Activated naive CD8-positive, alpha-beta T cell treated with anti-CD3 and anti-CD28 coated beads for 36 hours (primary cell): ENCODE results near the gene NID2. TPM values are rescaled to one million over a fixed set of nuclear protein-coding genes. Genes with fewer than 3 reads are reported as not detected.

Source experiments
- DNase-seq: peaks from one replicate; pipeline ENCODE4 v3.0.0; 2021
- H3K27ac Mint-ChIP-seq: one replicate; pipeline ENCODE4 v1.8.0; 2022; ENCODE audit warnings: mild to moderate bottlenecking, moderate library complexity, mixed read lengths
- H3K27me3 Mint-ChIP-seq: one replicate; pipeline ENCODE4 v1.8.0; 2022; ENCODE audit warnings: mild to moderate bottlenecking, mixed read lengths
- H3K36me3 Mint-ChIP-seq: one replicate; pipeline ENCODE4 v1.8.0; 2021; ENCODE audit warnings: mild to moderate bottlenecking, mixed read lengths
- H3K4me1 Mint-ChIP-seq: one replicate; pipeline ENCODE4 v1.8.0; 2021; ENCODE audit warnings: mixed read lengths
- H3K4me3 Mint-ChIP-seq: one replicate; pipeline ENCODE4 v1.8.0; 2022; ENCODE audit warnings: mild to moderate bottlenecking, moderate library complexity, mixed read lengths
- H3K9me3 Mint-ChIP-seq: one replicate; pipeline ENCODE4 v1.8.0; 2022; ENCODE audit warnings: mixed read lengths
- total RNA-seq, 2 experiments: library from RNA; stranded (reverse); gene quantifications; one replicate each; pipeline ENCODE4 v1.2.3, GENCODE V29; 2021

Gene NID2
- total RNA-seq, 2 experiments from 2014 or later: not detected

DNA sequence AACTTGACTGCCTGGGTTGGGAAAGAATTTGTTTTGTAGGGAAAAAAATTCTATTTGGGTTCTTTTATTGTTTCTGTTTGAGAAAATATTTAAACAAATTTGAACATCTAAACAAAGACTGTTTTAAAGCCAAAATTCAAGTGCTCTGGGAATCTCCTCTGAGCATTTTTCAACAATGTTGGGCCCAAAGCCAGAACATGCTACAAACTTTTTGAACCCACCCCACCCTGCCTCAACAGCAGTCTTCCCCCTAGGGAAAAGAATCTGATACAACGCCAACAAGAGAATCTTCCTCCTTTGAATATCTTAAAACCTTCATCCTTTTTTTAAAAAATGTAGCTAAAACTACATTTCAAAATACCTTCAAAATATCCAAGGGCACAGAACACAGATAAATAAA lies 20.4 kb upstream of the NID2 start:
- Mint-ChIP-seq H3K36me3 (no peaks in the 10 kb centered on the region), H3K9me3 (peaks cover 4% of the 10 kb centered on the region), H3K27ac (no peak overlapping the region), H3K27me3 (peaks cover 10% of the 10 kb centered on the region), H3K4me1 (no peaks in the 10 kb centered on the region), H3K4me3 (no peak overlapping the region)
- DNase-seq: no peak

- Mint-ChIP-seq H3K27ac (no peak overlapping the region), H3K36me3 (no peaks in the 10 kb centered on the region), H3K9me3 (peaks cover 4% of the 10 kb centered on the region), H3K4me3 (no peak overlapping the region), H3K4me1 (no peaks in the 10 kb centered on the region), H3K27me3 (peaks cover 10% of the 10 kb centered on the region)
- no peak for DNase-seq
These were observed 17.9 kb upstream of the NID2 start for GRCh38 chr14:52086711-52087110.

DNA sequence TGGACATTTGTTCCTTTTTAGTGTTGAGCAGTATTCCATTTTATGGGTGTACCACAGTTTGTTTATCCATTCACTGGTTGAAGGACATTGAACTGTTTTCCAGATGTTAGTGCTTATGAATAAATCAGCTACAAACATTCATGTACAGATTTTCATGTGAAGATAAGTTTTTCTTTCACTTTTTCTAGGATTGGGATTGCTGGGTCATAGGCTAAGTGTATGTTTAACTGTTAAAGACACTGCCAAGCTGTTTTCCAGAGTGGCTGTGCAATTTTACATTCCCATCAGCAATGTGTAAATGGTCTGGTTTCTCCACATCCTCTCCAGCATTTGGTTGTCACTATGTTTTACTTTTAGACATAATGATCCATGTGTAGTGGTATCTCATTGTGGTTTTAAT lies 14.0 kb upstream of the NID2 start:
- Mint-ChIP-seq H3K36me3 (no peaks in the 10 kb centered on the region), H3K27ac (no peak overlapping the region), H3K4me3 (no peak overlapping the region), H3K27me3 (no peaks in the 10 kb centered on the region), H3K9me3 (peaks cover 4% of the 10 kb centered on the region), H3K4me1 (no peaks in the 10 kb centered on the region)
- no peak for DNase-seq

DNA sequence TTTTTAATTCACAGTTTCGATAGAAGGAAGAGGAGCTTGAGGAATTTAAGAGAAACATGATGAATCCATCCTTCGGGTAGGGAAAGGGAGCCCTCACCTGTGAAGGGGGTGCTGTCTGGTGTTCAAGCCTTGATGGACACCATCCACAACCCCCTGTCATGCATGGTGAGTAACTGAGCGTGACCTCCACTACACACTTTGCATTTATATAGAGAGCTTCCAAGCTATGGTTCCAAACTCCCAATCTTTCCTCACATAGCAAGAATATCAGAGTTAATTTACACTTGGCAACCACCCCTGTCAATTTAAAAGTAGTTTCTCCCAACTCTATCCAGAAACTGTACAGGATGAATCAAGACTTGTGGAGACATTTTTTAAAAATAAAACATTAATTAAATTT lies 13.1 kb upstream of the NID2 start:
- no peak overlapping the region for H3K4me3 Mint-ChIP-seq
- no peaks in the 10 kb centered on the region for H3K4me1 Mint-ChIP-seq
- H3K27ac Mint-ChIP-seq: no peak overlapping the region
- DNase-seq: no peak
- peaks cover 4% of the 10 kb centered on the region for H3K9me3 Mint-ChIP-seq
- no peaks in the 10 kb centered on the region for H3K27me3 Mint-ChIP-seq
- H3K36me3 Mint-ChIP-seq: no peaks in the 10 kb centered on the region

GRCh38 chr14:52080808-52081755 lies 12.2 kb upstream of the NID2 start:
- Mint-ChIP-seq H3K4me3 (no peak overlapping the region), H3K4me1 (no peaks in the 10 kb centered on the region), H3K27ac (no peak overlapping the region), H3K36me3 (no peaks in the 10 kb centered on the region), H3K27me3 (no peaks in the 10 kb centered on the region), H3K9me3 (peaks cover 4% of the 10 kb centered on the region)
- no peak for DNase-seq

GRCh38 chr14:52080158-52080800 lies 11.4 kb upstream of the NID2 start:
- Mint-ChIP-seq H3K4me3 (no peak overlapping the region), H3K36me3 (no peaks in the 10 kb centered on the region), H3K27me3 (no peaks in the 10 kb centered on the region), H3K4me1 (no peaks in the 10 kb centered on the region), H3K9me3 (peaks cover 4% of the 10 kb centered on the region), H3K27ac (no peak overlapping the region)
- DNase-seq: no peak

- no peaks in the 10 kb centered on the region for H3K27me3 Mint-ChIP-seq
- peaks cover 2% of the 10 kb centered on the region for H3K9me3 Mint-ChIP-seq
These were observed 10.5 kb upstream of the NID2 start for GRCh38 chr14:52079239-52079959.

DNA sequence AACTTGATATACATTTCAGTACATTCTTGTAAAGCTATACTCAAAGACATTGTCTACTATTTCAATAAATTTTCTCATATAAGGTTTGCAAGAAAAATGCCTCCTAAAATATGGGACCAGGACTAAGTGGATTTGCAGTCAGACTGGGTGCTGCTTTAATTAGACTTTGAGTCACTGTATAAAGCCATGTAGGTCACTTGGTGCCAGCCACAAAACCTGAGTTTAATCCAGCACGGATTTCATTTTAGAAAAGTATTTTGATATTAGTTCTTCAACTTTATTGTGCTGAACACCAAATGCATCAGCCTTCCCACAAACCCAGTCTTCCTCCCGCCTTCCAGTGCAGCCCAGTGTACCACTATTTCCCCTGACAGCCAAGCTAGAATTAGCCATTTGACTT lies 9.9 kb upstream of the NID2 start:
- no peak for DNase-seq
- H3K4me3 Mint-ChIP-seq: no peak overlapping the region
- no peaks in the 10 kb centered on the region for H3K36me3 Mint-ChIP-seq

More at GRCh38 chr14:52079239-52079959, 10.5 kb upstream of the NID2 start:
- no peak for DNase-seq
- Mint-ChIP-seq H3K27ac (no peak overlapping the region), H3K4me3 (no peak overlapping the region), H3K4me1 (no peaks in the 10 kb centered on the region), H3K36me3 (no peaks in the 10 kb centered on the region)

DNA sequence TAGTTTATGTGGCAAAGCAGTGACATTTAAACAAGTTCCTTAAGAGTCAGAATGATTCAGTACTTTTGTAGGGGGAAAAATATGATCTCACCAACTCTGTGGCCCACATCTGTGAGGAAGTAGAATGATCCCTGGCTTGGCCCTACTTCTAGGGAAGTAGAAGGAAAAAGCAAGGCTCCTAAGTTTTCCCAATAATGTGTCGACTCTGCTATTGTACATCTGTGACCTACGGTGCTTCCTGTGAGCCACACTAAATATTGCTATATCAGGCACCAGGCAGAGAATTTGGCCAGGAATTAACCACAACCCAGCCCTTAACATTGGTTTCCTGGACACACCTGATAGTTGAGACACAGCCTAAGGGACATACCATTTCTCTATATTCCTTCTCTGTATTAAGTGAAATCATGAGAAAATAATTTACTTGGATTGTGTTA lies 9.3 kb upstream of the NID2 start:
- no peak for DNase-seq
- Mint-ChIP-seq H3K27ac (no peak overlapping the region), H3K4me1 (no peaks in the 10 kb centered on the region), H3K9me3 (no peaks in the 10 kb centered on the region), H3K27me3 (no peaks in the 10 kb centered on the region), H3K36me3 (no peaks in the 10 kb centered on the region), H3K4me3 (no peak overlapping the region)

More for the DNA sequence above, 9.9 kb upstream of the NID2 start:
- H3K27ac Mint-ChIP-seq: no peak overlapping the region
- no peaks in the 10 kb centered on the region for H3K27me3 Mint-ChIP-seq
- H3K9me3 Mint-ChIP-seq: no peaks in the 10 kb centered on the region
- no peaks in the 10 kb centered on the region for H3K4me1 Mint-ChIP-seq

DNA sequence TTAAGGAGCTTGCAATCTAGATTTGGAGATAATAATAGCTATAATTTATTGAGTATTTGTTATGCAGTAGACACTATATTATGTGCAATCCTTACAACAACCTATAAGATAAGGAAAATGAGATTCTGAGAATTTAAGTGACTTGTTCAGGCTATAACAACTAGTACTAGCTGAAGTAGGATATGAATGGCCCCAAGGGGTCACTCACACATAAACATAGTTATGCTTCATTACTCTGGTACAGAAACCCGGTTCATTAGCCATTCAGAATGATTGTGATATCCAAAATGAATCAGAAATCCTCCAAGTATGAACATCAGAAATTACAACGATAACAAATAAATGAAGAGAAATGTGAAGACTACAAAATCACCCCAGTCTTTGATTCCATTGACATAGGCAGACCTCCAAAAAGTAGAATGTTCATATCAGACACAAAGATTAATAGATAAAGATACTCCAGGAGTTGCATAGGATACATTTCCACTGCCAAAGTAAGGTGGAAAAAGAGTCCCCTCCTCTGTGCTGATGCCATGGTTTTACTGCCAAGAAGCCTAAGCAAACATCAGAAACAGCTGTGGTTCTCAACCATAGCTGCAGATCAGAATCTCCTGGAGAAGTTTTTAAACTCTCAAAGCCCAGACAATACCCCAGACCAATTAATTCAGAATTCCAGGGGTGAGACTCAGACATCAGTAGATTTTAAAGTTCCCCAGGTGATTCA lies 8.6 kb upstream of the NID2 start:
- no peaks in the 10 kb centered on the region for H3K36me3 Mint-ChIP-seq
- no peaks in the 10 kb centered on the region for H3K9me3 Mint-ChIP-seq
- no peaks in the 10 kb centered on the region for H3K4me1 Mint-ChIP-seq
- DNase-seq: no peak
- no peak overlapping the region for H3K4me3 Mint-ChIP-seq
- H3K27ac Mint-ChIP-seq: no peak overlapping the region
- H3K27me3 Mint-ChIP-seq: peaks cover 2% of the 10 kb centered on the region

DNA sequence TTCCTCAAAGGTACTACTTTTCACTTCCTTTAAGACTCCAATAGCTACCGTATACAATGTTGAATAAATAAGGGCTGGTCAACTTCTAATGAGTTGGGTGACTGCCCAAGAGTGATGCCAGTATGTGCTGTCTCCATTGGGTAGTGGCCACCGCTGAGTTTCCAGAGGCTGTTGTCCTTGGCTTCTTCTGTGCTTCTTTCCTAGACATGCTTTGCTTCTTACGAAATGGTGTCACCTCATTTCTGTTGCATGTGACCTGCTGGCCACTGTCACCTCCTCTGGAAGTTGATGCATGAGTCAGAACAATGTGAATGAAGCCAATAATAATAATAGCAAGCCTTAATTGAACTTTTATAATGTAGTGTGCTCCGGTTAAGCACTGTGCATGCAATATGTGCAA lies 7.5 kb upstream of the NID2 start:
- peaks cover 12% of the 10 kb centered on the region for H3K27me3 Mint-ChIP-seq
- H3K9me3 Mint-ChIP-seq: no peaks in the 10 kb centered on the region
- no peak overlapping the region for H3K27ac Mint-ChIP-seq
- DNase-seq: no peak
- H3K4me3 Mint-ChIP-seq: no peak overlapping the region
- H3K36me3 Mint-ChIP-seq: no peaks in the 10 kb centered on the region
- no peaks in the 10 kb centered on the region for H3K4me1 Mint-ChIP-seq

DNA sequence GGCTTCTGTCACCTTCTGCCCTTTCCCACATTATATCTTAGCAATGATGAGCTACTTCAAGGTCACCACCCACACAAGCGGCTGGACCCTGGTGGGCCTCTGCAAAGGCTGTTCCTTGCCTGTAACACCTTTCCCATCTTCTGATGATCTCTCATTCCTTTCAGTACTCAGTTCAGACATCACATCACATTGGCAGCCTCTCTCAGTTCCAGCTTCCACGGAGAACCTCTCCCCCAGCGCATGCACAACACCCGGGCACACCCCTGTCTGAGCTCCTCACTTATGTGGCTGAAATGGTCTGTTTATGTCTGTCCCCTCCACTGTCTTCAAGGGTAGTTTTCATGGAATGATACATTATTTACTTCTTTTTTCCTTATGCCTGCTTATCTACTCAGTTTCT lies 6.5 kb upstream of the NID2 start:
- DNase-seq: no peak
- peaks cover 21% of the 10 kb centered on the region for H3K27me3 Mint-ChIP-seq
- H3K36me3 Mint-ChIP-seq: no peaks in the 10 kb centered on the region
- no peak overlapping the region for H3K27ac Mint-ChIP-seq
- H3K4me3 Mint-ChIP-seq: no peak overlapping the region
- H3K4me1 Mint-ChIP-seq: no peaks in the 10 kb centered on the region
- no peaks in the 10 kb centered on the region for H3K9me3 Mint-ChIP-seq

DNA sequence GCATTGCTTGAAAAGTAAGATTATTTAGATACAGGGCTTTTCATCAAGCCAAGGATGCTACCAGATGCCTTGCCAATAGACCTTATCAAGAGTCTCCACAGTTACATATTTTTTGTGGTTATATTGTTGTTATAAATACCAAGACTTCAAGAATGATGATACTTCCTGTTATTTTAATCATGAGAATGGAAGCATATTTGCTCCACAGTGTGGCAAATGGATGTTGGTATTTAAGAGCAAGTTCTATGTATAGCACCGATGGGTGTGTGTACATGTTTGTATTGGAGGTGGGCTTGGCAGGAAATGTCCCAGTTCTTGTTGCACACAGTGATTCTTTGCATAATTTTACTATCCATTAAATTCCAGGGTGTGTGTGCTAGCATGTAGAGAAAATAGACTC lies 4.4 kb upstream of the NID2 start:
- Mint-ChIP-seq H3K4me1 (peaks cover 13% of the 10 kb centered on the region), H3K4me3 (no peak overlapping the region), H3K9me3 (no peaks in the 10 kb centered on the region), H3K36me3 (no peaks in the 10 kb centered on the region), H3K27ac (no peak overlapping the region), H3K27me3 (peaks cover 35% of the 10 kb centered on the region)
- no peak for DNase-seq

- DNase-seq: no peak
- H3K4me3 Mint-ChIP-seq: no peak overlapping the region
- H3K4me1 Mint-ChIP-seq: peaks cover 17% of the 10 kb centered on the region
- H3K27ac Mint-ChIP-seq: no peak overlapping the region
- no peaks in the 10 kb centered on the region for H3K36me3 Mint-ChIP-seq
- peaks cover 44% of the 10 kb centered on the region for H3K27me3 Mint-ChIP-seq
- H3K9me3 Mint-ChIP-seq: no peaks in the 10 kb centered on the region
These were observed 3.5 kb upstream of the NID2 start for GRCh38 chr14:52072266-52072780.
